ENCODE measurements around the gene PUS7L.

The PUS7L gene

DNA sequence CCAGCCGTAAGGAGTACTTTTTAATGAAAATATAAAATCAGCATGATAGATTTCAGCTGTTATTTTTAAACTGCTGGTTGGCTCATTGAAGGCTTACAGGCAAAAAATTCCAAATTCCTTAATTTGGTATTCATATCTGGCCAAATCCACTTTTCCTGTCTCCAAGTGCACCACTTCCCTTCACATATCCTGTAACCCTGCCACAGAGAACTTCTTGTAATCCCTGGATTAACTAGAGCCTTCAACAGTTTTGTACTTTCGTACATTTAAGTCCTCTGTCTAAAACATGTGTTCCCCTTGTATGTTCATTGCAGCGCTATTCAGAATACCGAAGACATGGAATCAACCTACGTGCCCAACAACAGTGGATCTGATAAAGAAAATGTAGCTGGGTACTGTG lies 9.6 kb downstream of the PUS7L start:
- FAIRE-seq = no peak
- no peak for DNase-seq (ENCODE audit: insufficient read length, low spot score)

DNA sequence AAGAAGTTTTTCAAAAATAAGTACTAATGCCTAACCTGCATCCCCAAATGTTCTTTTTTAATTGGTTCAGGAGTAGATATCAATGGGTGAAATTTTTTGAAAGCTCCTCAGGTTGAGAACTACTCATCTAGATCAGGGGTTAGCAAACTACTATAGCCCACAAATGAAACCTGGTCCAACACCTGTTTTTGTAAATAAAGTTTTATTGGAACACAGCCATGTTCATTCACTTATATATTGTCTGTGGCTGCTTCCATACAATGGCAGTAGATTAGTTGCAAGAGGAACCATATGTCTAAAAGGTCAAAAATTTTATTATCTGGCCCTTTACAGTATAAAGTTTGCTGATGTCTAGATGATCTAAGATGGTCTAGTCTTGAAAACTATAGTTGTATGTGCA lies 13.8 kb downstream of the PUS7L start:
- FAIRE-seq (no peak), DNase-seq (ENCODE audit: insufficient read length, low spot score) (no peak)
- TF ChIP-seq, protein P1, sequence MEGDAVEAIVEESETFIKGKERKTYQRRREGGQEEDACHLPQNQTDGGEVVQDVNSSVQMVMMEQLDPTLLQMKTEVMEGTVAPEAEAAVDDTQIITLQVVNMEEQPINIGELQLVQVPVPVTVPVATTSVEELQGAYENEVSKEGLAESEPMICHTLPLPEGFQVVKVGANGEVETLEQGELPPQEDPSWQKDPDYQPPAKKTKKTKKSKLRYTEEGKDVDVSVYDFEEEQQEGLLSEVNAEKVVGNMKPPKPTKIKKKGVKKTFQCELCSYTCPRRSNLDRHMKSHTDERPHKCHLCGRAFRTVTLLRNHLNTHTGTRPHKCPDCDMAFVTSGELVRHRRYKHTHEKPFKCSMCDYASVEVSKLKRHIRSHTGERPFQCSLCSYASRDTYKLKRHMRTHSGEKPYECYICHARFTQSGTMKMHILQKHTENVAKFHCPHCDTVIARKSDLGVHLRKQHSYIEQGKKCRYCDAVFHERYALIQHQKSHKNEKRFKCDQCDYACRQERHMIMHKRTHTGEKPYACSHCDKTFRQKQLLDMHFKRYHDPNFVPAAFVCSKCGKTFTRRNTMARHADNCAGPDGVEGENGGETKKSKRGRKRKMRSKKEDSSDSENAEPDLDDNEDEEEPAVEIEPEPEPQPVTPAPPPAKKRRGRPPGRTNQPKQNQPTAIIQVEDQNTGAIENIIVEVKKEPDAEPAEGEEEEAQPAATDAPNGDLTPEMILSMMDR (IDR thresholded peaks at IDR 0.05; ENCODE audit: insufficient read depth, missing control alignments) = no peak

More for the DNA sequence above, 9.6 kb downstream of the PUS7L start:
- TF ChIP-seq, protein P1 (IDR thresholded peaks at IDR 0.05; ENCODE audit: insufficient read depth, missing control alignments) = no peak

DNA sequence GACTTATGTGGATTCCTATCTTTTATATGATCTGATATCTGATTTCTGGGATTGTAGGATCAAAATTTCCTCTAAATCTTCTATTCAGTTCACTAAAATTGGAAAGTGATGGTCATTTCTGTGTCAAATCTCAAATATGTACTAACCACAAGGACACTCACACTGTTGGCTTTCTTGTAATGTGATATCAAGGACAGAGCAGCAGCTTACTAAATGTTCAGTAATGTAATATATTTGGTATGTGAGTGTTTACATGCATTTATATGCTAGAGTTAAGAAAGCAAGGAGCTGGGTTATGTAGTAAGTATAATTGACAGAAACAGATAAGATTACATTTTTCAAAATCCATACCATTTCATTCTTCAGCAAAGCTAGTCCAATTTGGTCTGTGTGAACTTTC lies 16.5 kb downstream of the PUS7L start:
- TF ChIP-seq, protein P1 (IDR thresholded peaks at IDR 0.05; ENCODE audit: insufficient read depth, missing control alignments) = no peak
- FAIRE-seq (no peak), DNase-seq (ENCODE audit: insufficient read length, low spot score) (no peak)

DNA sequence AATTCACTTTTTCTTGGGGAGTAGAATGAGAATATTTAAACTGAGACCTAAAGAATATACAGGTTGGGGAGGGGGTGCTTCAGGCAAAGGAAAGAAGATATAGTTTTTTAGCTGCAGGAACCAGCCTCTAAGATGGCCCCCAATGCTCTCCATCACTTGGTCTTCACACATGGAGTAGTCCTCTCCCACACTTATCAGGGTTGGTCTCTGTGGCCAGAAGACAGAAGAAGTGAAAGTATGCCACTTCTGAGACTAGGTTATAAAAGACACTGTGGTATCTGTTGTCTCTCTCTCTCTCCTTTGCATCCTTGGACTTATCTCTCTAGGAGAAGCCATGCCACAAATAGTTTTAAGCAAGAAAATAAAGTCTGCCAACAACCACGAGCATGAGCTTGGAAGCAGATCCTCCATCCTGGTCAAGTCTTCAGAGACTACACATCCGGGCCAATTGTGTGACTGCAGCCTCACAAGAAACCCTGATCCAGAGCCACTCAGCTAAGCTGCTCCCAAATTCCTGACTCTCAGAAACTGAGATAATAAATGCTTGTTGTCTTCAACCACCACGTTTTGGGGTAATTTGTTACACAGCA lies 18.0 kb downstream of the PUS7L start:
- DNase-seq (ENCODE audit: insufficient read length, low spot score) (no peak), FAIRE-seq (no peak)
- TF ChIP-seq, protein P1 (IDR thresholded peaks at IDR 0.05; ENCODE audit: insufficient read depth, missing control alignments) = no peak

DNA sequence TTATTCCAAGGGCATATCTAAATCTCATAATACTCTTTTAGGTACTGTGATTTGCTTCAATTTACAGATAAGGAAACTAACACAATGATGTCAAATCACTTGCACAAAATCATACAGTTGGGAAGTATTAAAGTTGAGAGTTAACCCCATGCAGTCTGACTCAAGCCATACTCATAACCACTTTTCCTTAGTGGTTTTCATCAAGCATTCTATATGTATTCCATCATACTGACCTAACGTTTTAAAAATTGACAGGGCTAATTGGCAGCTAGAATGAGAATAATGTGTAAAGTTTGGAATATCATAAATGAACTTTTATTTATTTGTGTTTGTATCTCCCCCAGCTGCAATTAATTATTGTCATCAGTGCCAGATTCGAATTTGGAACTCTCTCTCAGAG lies 20.9 kb downstream of the PUS7L start:
- DNase-seq (ENCODE audit: insufficient read length, low spot score) (no peak), FAIRE-seq (no peak)
- TF ChIP-seq, protein P1 (IDR thresholded peaks at IDR 0.05; ENCODE audit: insufficient read depth, missing control alignments) = no peak

DNA sequence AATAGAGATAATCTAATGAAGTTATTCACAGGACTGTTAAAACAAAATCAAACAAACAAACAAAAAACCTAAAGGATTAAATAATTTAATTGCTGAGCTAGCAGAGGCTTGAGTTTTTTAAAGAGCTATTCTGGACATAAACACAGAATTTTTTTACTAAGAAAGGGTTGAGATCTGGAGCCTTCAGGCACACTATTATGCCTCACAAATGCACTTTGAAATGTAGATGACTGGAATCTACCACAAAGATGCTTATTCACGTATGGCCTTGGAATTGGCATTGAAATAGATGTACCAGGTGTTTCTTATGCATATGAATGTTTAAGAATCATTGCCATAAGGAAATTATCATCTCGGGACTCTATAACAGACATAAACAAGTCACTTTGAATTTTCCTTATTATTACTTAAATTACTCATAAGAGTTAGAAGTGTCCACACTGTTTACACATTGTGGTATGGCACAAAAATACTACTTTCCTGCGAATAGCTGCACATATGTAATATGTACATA lies 21.6 kb downstream of the PUS7L start:
- FAIRE-seq (no peak), DNase-seq (ENCODE audit: insufficient read length, low spot score) (no peak)
- TF ChIP-seq, protein P1 (IDR thresholded peaks at IDR 0.05; ENCODE audit: insufficient read depth, missing control alignments) = no peak

DNA sequence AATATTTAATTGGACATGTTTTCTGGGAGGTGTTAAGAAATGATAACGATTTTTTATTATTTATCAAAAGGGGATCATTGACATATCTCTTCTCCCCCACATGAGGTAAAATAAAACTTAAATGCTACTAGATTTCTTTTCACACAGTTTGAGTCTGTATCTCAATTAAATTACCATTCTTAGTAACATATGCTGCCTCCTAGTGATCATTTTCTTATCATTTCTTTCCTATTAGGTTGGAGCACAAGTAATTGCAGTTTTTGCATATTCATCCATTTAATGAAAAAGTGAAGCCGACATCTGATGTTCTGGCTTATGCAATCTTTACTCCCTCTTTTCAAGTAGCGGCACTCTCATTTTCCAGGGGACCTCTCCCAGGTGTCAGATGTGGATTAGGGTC lies 24.9 kb downstream of the PUS7L start:
- DNase-seq (ENCODE audit: insufficient read length, low spot score) = no peak
- FAIRE-seq = no peak
- TF ChIP-seq, protein P1 (IDR thresholded peaks at IDR 0.05; ENCODE audit: insufficient read depth, missing control alignments) = peak; percentile 7
